Body of pancreas (tissue), 4 donors: Measurements from ENCODE around the gene GRAP2.

Experiments used
- POLR2A ChIP-seq, 3 donors: fragments of 450-650 bp; IDR thresholded peaks; one replicate each; pipeline ENCODE4 v1.6.1; 2016; ENCODE audit warnings: antibody characterized with exemption in 3 of 3, mild to moderate bottlenecking in 2 of 3
- TF ChIP-seq, protein P1 (sequence below), 7 experiments: fragments of 450-650 bp in 4 of 7; fragments of 200-600 bp in 3 of 7; sonication (generic) in 3 of 7; IDR thresholded peaks; one replicate each; pipeline ENCODE4 v1.5.1; 2016 to 2019; ENCODE audit warnings: antibody characterized with exemption in 7 of 7

DNA sequence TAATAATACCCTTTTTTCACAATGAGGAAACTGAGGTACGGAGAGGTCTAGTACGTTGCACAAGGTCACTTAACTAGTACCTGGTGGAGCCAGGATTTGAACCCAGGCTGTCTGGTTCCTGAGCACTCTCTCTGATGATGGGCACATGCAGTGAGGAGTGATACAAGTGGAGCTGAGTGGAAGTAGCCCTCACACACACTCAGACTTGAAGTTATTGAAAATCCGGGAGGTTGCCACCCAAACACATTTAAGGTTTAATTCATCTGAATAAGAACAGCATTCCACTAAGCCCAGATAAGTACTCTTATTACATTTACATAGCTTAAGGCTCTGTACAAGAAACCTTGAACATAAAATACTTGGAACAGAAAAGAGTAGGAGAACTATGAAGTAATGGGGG is 4.8 kb downstream of the GRAP2 start:
- TF ChIP-seq POLR2A (IDR thresholded peaks at IDR 0.05): no peak
- TF ChIP-seq, protein P1, sequence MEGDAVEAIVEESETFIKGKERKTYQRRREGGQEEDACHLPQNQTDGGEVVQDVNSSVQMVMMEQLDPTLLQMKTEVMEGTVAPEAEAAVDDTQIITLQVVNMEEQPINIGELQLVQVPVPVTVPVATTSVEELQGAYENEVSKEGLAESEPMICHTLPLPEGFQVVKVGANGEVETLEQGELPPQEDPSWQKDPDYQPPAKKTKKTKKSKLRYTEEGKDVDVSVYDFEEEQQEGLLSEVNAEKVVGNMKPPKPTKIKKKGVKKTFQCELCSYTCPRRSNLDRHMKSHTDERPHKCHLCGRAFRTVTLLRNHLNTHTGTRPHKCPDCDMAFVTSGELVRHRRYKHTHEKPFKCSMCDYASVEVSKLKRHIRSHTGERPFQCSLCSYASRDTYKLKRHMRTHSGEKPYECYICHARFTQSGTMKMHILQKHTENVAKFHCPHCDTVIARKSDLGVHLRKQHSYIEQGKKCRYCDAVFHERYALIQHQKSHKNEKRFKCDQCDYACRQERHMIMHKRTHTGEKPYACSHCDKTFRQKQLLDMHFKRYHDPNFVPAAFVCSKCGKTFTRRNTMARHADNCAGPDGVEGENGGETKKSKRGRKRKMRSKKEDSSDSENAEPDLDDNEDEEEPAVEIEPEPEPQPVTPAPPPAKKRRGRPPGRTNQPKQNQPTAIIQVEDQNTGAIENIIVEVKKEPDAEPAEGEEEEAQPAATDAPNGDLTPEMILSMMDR (IDR thresholded peaks at IDR 0.05): no peak
